Measurements from ENCODE around the gene AURKB. TPM values are rescaled to one million over a fixed set of nuclear protein-coding genes. Genes with fewer than 3 reads are reported as not detected.

AURKB gene
- total and polyA plus RNA-seq, 2 of the 13 experiments (the other 11 are each of a cell fraction or from before 2014, with no cell fraction given) = 29.5 to 75.3 TPM

DNA sequence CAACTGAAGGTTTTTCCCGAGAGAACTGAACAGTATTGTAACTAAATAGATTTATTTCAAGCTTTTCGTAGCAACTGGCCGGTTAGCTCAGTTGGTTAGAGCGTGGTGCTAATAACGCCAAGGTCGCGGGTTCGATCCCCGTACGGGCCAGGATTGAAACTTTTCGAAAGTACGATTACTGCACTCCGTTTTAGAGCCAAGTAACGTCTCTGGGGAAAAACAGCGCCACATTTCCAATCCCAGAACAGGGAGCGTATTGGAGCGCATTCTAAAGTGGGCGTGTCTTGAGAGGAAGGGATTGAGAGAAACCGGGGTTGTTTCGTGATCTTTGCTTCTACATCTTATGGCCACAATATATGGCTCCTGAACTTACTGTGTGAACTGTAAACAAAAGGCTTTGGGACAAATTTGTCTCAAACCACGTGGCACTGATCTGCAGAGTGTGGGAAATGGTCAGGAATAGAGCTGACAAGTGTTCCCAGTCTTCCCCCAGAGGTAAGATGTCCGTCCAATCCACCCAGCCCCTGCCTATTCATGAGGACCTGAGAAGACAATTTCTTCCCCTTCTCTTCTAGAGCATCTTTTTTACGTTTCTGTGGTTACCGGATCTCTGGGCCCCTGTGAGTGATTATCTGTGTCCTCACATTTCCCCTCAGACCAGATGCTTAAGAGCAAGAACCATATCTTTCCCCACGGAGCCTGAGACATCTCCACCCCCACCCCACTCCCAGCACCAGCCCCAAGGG lies 22.7 kb downstream of the AURKB start (continued):
- no peak for TF ChIP-seq ZBTB44 (CRISPR knock-in tag; IDR thresholded peaks at IDR 0.05)
- TF ChIP-seq DZIP1 (CRISPR knock-in tag; IDR thresholded peaks at IDR 0.05) = no peak
- 0 out of 2 replicates have a peak, but pooled peaks have one; percentile 35 for TF ChIP-seq BATF2 (CRISPR knock-in tag; IDR thresholded peaks at IDR 0.05)
- peak; percentile 4; the same call in 1 of the 2 replicates for TF ChIP-seq ZNF12 (CRISPR knock-in tag; IDR thresholded peaks at IDR 0.05)
- TF ChIP-seq SALL2 (CRISPR knock-in tag; IDR thresholded peaks at IDR 0.05) = peak; percentile 21; the same call in 1 of the 2 replicates
- peak; percentile 51; the same call in 1 of the 2 replicates for TF ChIP-seq BORCS8-MEF2B (CRISPR knock-in tag; IDR thresholded peaks at IDR 0.05)
- peak; percentile 89 for TF ChIP-seq ZC3H13 (CRISPR knock-in tag; IDR thresholded peaks at IDR 0.05)
- no peak for TF ChIP-seq ZNF782 (CRISPR knock-in tag; IDR thresholded peaks at IDR 0.05; ENCODE audit: borderline replicate concordance)
- TF ChIP-seq ZNF180 (CRISPR knock-in tag; IDR thresholded peaks at IDR 0.05; ENCODE audit: borderline replicate concordance, low read depth) = 0 out of 2 replicates have a peak, but pooled peaks have one; percentile 13
- 0 out of 2 replicates have a peak, but pooled peaks have one; percentile 64 for TF ChIP-seq CBX5 (CRISPR knock-in tag; IDR thresholded peaks at IDR 0.05; ENCODE audit: borderline replicate concordance)
- 0 out of 2 replicates have a peak, but pooled peaks have one; percentile 41 for TF ChIP-seq MEF2D (CRISPR knock-in tag; IDR thresholded peaks at IDR 0.05)
- no peak for TF ChIP-seq RBFOX2 (IDR thresholded peaks at IDR 0.05; ENCODE audit: low read depth, low read length)
- TF ChIP-seq KAT8 (CRISPR knock-in tag; IDR thresholded peaks at IDR 0.05) = peak; percentile 16; the same call in 1 of the 2 replicates
- TF ChIP-seq ZNF44 (CRISPR knock-in tag; IDR thresholded peaks at IDR 0.05) = peak; percentile 24; the same call in 1 of the 2 replicates
- no peak for TF ChIP-seq ZNF547 (CRISPR knock-in tag; IDR thresholded peaks at IDR 0.05)
- TF ChIP-seq CCDC6 (CRISPR knock-in tag; IDR thresholded peaks at IDR 0.05) = peak; percentile 67; the same call in 1 of the 2 replicates
- no peak for TF ChIP-seq ZNF816 (CRISPR knock-in tag; IDR thresholded peaks at IDR 0.05; ENCODE audit: borderline replicate concordance)
- peak; percentile 88 for TF ChIP-seq ZNF124 (CRISPR knock-in tag; IDR thresholded peaks at IDR 0.05)
- TF ChIP-seq SMARCE1 (IDR thresholded peaks at IDR 0.05; ENCODE audit: borderline replicate concordance) = no peak
- TF ChIP-seq MED13 (CRISPR knock-in tag; IDR thresholded peaks at IDR 0.05) = 0 out of 2 replicates have a peak, but pooled peaks have one; percentile 9
- TF ChIP-seq, protein P1, sequence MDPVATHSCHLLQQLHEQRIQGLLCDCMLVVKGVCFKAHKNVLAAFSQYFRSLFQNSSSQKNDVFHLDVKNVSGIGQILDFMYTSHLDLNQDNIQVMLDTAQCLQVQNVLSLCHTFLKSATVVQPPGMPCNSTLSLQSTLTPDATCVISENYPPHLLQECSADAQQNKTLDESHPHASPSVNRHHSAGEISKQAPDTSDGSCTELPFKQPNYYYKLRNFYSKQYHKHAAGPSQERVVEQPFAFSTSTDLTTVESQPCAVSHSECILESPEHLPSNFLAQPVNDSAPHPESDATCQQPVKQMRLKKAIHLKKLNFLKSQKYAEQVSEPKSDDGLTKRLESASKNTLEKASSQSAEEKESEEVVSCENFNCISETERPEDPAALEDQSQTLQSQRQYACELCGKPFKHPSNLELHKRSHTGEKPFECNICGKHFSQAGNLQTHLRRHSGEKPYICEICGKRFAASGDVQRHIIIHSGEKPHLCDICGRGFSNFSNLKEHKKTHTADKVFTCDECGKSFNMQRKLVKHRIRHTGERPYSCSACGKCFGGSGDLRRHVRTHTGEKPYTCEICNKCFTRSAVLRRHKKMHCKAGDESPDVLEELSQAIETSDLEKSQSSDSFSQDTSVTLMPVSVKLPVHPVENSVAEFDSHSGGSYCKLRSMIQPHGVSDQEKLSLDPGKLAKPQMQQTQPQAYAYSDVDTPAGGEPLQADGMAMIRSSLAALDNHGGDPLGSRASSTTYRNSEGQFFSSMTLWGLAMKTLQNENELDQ (CRISPR knock-in tag; IDR thresholded peaks at IDR 0.05; ENCODE audit: borderline replicate concordance) = no peak
- peak; percentile 53; the same call in 1 of the 2 replicates for TF ChIP-seq FOXK1 (CRISPR knock-in tag; IDR thresholded peaks at IDR 0.05; ENCODE audit: borderline replicate concordance, low read depth)

All from HepG2 (cell line).